ENCODE results near the gene ACTL6B.

The ACTL6B gene

DNA sequence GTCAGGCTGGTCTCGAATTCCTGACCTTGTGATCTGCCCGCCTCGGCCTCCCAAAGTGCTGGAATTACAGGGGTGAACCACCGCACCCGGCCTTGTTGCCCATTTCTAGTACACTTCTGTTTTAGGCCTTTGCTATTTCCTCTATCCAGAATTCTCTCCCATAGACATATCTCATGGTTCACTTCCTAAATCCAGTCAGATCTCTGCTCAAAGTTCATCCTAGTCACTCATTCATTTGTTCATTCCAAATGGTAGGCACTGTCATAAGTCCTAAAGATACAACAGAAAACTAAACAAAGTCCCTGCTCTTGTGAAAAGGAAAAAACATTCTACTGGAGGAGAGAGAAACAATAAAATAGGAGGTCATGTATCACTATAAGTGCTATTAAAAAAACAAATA is 46.3 kb downstream of the ACTL6B start:
- DNase-seq (ENCODE audit: low read depth), result no peak
- no peak for TF ChIP-seq CTCF (IDR thresholded peaks at IDR 0.05; ENCODE audit: control insufficient read depth, extremely low read depth, insufficient read depth)

DNA sequence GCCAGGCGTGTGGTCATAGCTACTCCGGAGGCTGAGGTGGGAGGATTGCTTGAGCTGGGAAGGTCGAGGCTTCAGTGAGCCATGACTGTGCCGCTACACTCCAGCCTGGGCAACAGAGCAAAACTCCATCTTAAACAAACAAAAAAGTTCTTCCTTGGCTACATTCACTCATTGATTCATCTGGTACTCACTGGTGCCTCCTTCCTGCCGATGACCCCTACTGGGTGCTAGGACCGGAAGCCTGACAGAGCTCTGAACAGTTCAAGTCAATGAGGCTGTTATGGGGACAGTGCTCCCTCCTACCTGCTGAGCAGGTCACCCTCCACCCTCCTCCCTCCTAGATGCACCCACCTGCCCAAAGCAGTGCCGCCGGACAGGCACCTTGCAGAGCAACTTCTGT is 49.1 kb downstream of the ACTL6B start:
- DNase-seq (ENCODE audit: low read depth), result no peak
- H3K4me3 ChIP-seq (ENCODE audit: low read depth, low read length), result no peak overlapping the region
- TF ChIP-seq CTCF (IDR thresholded peaks at IDR 0.05; ENCODE audit: control insufficient read depth, extremely low read depth, insufficient read depth), result no peak

More for the DNA sequence above, 46.3 kb downstream of the ACTL6B start:
- H3K4me3 ChIP-seq (ENCODE audit: low read depth, low read length), result no peak overlapping the region

- DNase-seq (ENCODE audit: low read depth), result no peak
- no peak overlapping the region for H3K4me3 ChIP-seq (ENCODE audit: low read depth, low read length)
- no peak for TF ChIP-seq CTCF (IDR thresholded peaks at IDR 0.05; ENCODE audit: control insufficient read depth, extremely low read depth, insufficient read depth)
These were observed 49.9 kb downstream of the ACTL6B start for GRCh38 chr7:100606313-100606712.

GRCh38 chr7:100604976-100605911 is 51.0 kb downstream of the ACTL6B start:
- TF ChIP-seq CTCF (IDR thresholded peaks at IDR 0.05; ENCODE audit: control insufficient read depth, extremely low read depth, insufficient read depth), result no peak
- H3K4me3 ChIP-seq (ENCODE audit: low read depth, low read length), result peak overlapping the region; percentile 66
- DNase-seq (ENCODE audit: low read depth), result no peak

DNA sequence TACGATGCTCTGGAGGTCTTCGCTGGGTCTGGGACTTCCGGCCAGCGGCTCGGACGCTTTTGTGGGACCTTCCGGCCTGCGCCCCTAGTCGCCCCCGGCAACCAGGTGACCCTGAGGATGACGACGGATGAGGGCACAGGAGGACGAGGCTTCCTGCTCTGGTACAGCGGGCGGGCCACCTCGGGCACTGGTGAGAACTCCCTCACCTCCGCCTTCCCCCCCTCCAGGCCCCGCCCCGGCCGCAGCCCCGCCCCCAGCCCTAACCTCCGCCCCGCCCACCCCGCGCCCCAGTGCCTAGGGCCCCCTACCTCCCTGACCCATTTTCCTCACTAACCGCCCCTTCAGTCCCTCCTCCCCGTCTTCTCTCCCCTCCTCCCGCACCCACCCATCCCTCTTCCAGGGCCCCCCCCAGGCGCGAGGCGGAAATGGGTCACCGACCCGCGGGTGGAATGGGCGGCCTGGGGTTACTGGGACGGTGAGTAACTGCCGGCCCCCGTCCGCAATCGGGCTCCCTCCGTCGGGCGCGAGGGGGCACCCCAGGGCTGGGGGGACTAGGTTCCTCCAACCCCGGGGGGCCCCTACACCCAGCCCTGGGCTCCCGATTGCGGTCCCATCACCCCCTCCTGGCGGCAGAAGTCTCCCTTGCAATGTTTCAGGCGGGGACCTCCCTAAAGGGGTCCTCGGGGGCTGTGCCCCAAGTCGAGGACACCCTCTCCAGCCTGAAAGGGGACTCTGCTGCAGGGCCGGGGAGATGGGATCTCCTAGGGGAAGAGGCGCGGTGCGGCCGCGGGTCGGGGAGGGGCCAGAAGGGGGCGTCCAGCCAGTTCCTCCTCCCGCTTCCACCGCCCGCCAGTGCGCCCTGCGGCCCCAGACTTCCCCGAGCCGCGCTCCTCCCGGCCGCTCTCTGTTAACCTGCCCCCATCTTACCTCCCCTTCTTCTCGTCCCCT is 51.9 kb downstream of the ACTL6B start:
- peak overlapping the region; percentile 66 for H3K4me3 ChIP-seq (ENCODE audit: low read depth, low read length)
- DNase-seq (ENCODE audit: low read depth), result no peak
- peak; percentile 34 for TF ChIP-seq CTCF (IDR thresholded peaks at IDR 0.05; ENCODE audit: control insufficient read depth, extremely low read depth, insufficient read depth)

DNA sequence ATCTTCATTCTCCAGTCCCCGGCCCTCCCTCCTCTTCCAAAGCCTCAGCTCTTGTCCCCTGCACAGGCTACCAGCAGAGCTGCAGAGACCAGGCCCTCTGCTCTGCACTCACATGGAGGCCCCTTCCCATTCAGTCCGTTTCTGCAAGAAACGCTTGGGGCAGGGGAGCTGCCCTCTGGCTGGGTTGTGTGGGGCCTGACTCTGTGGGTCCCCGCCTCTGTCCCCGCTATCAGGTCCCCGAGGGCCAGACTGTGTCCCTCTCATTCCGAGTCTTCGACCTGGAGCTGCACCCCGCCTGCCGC is 52.6 kb downstream of the ACTL6B start:
- no peak for TF ChIP-seq CTCF (IDR thresholded peaks at IDR 0.05; ENCODE audit: control insufficient read depth, extremely low read depth, insufficient read depth)
- no peak for DNase-seq (ENCODE audit: low read depth)
- no peak overlapping the region for H3K4me3 ChIP-seq (ENCODE audit: low read depth, low read length)
